ENCODE results near the gene TECPR2.

- no peak for TF ChIP-seq POLR2A (IDR thresholded peaks at IDR 0.05)
- TF ChIP-seq CTCF (IDR thresholded peaks at IDR 0.05) = no peak
Observed at GRCh38 chr14:102506626-102506925, 143.8 kb downstream of the TECPR2 start.
